ENCODE results near the gene MCRS1. TPM values are rescaled to one million over a fixed set of nuclear protein-coding genes. Genes with fewer than 3 reads are reported as not detected.
"Not testable (repeated sequence)": the region's sequence is repeated elsewhere in the genome, so short reads cannot be mapped to it uniquely, and the experiment has no call there.

Gene MCRS1, protein sequence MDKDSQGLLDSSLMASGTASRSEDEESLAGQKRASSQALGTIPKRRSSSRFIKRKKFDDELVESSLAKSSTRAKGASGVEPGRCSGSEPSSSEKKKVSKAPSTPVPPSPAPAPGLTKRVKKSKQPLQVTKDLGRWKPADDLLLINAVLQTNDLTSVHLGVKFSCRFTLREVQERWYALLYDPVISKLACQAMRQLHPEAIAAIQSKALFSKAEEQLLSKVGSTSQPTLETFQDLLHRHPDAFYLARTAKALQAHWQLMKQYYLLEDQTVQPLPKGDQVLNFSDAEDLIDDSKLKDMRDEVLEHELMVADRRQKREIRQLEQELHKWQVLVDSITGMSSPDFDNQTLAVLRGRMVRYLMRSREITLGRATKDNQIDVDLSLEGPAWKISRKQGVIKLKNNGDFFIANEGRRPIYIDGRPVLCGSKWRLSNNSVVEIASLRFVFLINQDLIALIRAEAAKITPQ
- 33.9 TPM for total RNA-seq

DNA sequence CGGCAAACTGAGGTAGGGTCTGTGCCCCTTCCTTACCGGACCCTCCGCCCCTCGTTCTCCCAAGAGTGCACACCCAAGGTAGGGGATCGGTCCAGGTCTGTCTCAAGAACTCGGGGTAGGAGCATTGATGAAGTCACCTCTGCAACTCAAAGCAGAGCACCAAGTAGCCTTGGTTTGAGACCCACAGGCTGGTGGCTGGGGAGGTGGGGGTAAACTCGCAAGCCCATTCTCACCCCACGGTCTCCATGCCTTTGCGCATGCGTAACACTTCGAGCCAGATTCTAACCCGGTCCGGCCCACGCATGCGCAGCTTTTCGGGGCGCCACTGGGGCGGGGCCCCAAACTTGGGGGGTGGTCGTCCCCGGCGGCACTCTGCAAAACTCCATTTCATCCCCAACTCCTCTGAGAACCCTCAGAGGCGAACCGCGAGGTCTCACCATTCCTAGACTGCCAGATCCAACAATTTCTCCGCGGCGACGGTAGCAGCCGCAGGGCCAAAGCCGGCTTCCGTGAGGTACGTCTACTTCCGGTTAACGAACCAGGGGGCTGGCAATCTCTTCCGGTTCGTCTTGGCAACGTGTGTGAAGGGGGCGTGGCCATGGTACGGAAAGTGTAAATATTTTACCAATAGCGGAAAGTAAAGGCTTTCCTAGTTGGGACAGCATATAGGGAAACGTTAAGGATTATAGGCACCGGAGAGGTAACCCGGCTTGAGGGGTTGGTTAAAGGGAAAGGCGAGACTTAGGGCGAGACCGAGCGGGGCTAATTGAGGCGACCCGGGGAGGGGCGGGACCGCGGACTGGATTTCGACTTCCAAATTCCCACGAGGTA, at the start of gene MCRS1:
TSS of gene MCRS1 (minus strand) at position 532 of the 831 bp plus-strand sequence. CDS start 1,411 bp downstream, outside the sequence.
- peaks cover 48 to 72% (median 52%) of the 10 kb centered on the region in 3 donors for H3K4me1 ChIP-seq (ENCODE audit: control insufficient read depth in 3 of 3, insufficient read depth in 3 of 3, low read length in 3 of 3)

DNA sequence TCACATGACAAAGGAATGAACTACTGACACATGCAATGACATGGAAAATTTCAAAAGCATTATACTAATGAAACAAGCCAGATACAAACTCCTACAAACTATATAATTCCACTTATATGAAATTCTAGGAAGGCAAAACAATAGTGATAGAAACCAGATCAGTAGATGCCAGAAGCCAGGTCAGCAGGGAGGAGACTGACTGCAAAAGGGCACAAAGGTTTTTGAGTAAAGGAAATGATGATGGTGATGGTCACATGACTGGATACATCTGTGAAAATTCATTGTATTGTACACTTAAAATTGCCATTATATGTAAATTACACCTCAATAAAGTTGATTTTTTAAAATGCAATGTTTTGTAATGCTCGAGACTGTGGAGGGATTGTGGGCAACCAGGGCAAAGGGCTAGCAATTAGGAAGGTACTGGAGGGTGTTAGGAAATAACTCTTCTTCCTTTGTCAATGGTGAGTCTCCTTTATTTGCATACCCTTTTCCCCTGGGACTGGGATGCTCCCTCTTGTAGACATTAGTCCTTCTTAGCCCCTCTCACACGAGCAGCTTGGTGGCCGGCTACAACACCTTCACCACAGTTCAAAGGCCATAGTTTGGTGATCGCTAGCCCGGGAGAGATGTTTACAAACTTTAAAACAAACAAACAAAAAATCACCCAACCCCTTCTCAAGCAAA, 48.7 kb upstream of the MCRS1 start:
- H3K27ac ChIP-seq (ENCODE audit: low read depth, low read length), result no peak overlapping the region
- H3K9me3 ChIP-seq (ENCODE audit: control insufficient read depth in 3 of 3, low read length in 3 of 3), result no peaks in the 10 kb centered on the region
- H3K4me3 ChIP-seq (ENCODE audit: low read length in 3 of 3), result no peak overlapping the region
- H3K27me3 ChIP-seq (ENCODE audit: control insufficient read depth in 3 of 3, insufficient read depth in 3 of 3, low read length in 3 of 3), result no peaks in the 10 kb centered on the region
- no peak overlapping the region for H3K9ac ChIP-seq (ENCODE audit: low read depth in 1 of 3, low read length in 3 of 3)
- no peaks in the 10 kb centered on the region for H3K36me3 ChIP-seq (ENCODE audit: control insufficient read depth in 3 of 3, insufficient read depth in 3 of 3, low read length in 3 of 3)
- peaks cover 2 to 3% (median 2%) of the 10 kb centered on the region in 3 donors for H3K4me1 ChIP-seq (ENCODE audit: control insufficient read depth in 3 of 3, insufficient read depth in 3 of 3, low read length in 3 of 3)

More for the DNA sequence above, at the start of gene MCRS1:
- Histone ChIP-seq H3K27ac (ENCODE audit: low read depth, low read length) (peak within 1 kb of the TSS; percentile 94), H3K36me3 (ENCODE audit: control insufficient read depth in 3 of 3, insufficient read depth in 3 of 3, low read length in 3 of 3) (peaks cover 21 to 26% (median 23%) of the 10 kb centered on the region in 3 donors), H3K9me3 (ENCODE audit: control insufficient read depth in 3 of 3, low read length in 3 of 3) (no peaks in the 10 kb centered on the region), H3K27me3 (ENCODE audit: control insufficient read depth in 3 of 3, insufficient read depth in 3 of 3, low read length in 3 of 3) (no peaks in the 10 kb centered on the region), H3K4me3 (ENCODE audit: low read length in 3 of 3) (peak within 1 kb of the TSS; percentile 78 to 100 (median 97)), H3K9ac (ENCODE audit: low read depth in 1 of 3, low read length in 3 of 3) (peak within 1 kb of the TSS; percentile 95 to 99 (median 97))

DNA sequence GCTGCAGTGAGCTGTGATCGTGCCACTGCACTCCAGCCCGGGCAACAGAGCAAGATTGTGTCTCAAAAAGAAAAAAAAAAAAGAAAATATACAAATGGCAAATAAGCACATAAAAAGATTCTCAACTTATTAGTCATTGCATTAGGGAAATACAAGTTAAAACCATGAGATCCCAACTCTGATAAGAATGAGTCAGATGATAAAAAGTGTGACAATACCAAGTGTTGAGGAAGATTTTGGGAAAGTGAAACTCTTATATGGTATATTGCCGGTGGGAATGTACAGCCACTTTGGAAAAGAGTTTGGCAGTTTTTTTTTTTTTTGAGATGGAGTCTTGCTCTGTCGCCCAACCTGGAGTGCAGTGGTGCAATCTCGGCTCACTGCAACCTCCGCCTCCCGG, 47.8 kb upstream of the MCRS1 start:
- Histone ChIP-seq H3K9ac (ENCODE audit: low read depth in 1 of 3, low read length in 3 of 3) (no peak overlapping the region), H3K4me3 (ENCODE audit: low read length in 3 of 3) (no peak overlapping the region), H3K27ac (ENCODE audit: low read depth, low read length) (no peak overlapping the region), H3K36me3 (ENCODE audit: control insufficient read depth in 3 of 3, insufficient read depth in 3 of 3, low read length in 3 of 3) (no peaks in the 10 kb centered on the region), H3K4me1 (ENCODE audit: control insufficient read depth in 3 of 3, insufficient read depth in 3 of 3, low read length in 3 of 3) (no peaks in the 10 kb centered on the region), H3K27me3 (ENCODE audit: control insufficient read depth in 3 of 3, insufficient read depth in 3 of 3, low read length in 3 of 3) (no peaks in the 10 kb centered on the region), H3K9me3 (ENCODE audit: control insufficient read depth in 3 of 3, low read length in 3 of 3) (no peaks in the 10 kb centered on the region)

DNA sequence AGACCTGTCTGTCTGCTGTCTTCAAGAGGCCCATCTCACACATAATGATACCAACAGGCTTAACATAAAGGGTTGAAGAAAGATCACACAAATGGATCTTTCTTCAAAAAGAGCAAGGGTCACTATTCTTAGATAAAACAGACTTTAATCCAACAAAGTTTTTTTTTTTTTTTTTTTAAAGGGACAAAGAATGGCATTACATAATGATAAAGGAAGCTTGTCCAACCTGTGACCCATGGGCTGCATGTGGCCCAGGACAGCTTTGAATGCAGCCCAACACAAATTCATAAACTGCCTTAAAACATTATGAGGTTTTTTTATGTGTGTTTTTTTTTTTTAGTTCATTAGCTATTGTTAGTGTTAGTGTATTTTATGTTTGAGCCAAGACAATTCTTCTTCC, 44.3 kb upstream of the MCRS1 start:
- no peak overlapping the region for H3K9ac ChIP-seq (ENCODE audit: low read depth in 1 of 3, low read length in 3 of 3)
- H3K4me1 ChIP-seq (ENCODE audit: control insufficient read depth in 3 of 3, insufficient read depth in 3 of 3, low read length in 3 of 3), result peaks cover 0 to 6% (median 4%) of the 10 kb centered on the region in 3 donors
- H3K9me3 ChIP-seq (ENCODE audit: control insufficient read depth in 3 of 3, low read length in 3 of 3), result no peaks in the 10 kb centered on the region
- no peaks in the 10 kb centered on the region for H3K27me3 ChIP-seq (ENCODE audit: control insufficient read depth in 3 of 3, insufficient read depth in 3 of 3, low read length in 3 of 3)
- no peaks in the 10 kb centered on the region for H3K36me3 ChIP-seq (ENCODE audit: control insufficient read depth in 3 of 3, insufficient read depth in 3 of 3, low read length in 3 of 3)
- no peak overlapping the region for H3K27ac ChIP-seq (ENCODE audit: low read depth, low read length)
- no peak overlapping the region for H3K4me3 ChIP-seq (ENCODE audit: low read length in 3 of 3)

DNA sequence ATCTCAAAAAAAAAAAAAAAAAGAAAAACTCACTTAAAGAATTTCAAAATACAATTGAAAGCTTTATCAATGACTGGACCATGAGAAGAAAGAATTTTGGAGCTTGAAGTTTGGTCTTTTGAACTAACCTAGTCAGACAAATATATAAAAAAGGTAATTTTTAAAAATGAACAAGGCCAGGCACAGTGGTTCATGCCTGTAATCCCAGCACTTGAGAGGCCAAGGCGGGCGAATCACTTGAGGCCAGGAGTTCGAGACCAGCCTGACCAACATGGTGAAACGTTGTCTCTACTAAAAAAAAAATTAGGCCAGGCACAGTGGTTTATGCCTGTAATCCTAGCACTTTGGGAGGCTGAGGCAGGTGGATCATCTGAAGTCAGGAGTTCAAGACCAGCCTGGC, 42.8 kb upstream of the MCRS1 start:
- not testable (repeated sequence) for H3K9ac ChIP-seq (ENCODE audit: low read depth in 1 of 3, low read length in 3 of 3); H3K4me1 ChIP-seq (ENCODE audit: control insufficient read depth in 3 of 3, insufficient read depth in 3 of 3, low read length in 3 of 3); H3K4me3 ChIP-seq (ENCODE audit: low read length in 3 of 3); H3K27me3 ChIP-seq (ENCODE audit: control insufficient read depth in 3 of 3, insufficient read depth in 3 of 3, low read length in 3 of 3); H3K36me3 ChIP-seq (ENCODE audit: control insufficient read depth in 3 of 3, insufficient read depth in 3 of 3, low read length in 3 of 3); H3K27ac ChIP-seq (ENCODE audit: low read depth, low read length); H3K9me3 ChIP-seq (ENCODE audit: control insufficient read depth in 3 of 3, low read length in 3 of 3)

DNA sequence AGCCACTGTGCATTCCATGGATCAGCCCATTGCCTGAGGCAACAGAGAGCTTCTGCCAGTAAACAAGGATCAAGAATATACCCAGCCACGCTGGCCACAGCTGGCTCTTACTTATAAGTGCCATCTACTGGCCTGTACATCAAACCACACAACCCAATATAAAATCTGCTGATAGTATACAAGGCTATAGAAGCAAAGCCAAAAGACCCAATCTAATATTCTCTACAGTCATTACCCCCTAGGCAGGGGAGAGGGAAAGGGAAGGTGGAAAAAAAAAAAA, 41.9 kb upstream of the MCRS1 start:
- Histone ChIP-seq H3K36me3 (ENCODE audit: control insufficient read depth in 3 of 3, insufficient read depth in 3 of 3, low read length in 3 of 3) (no peaks in the 10 kb centered on the region), H3K4me3 (ENCODE audit: low read length in 3 of 3) (no peak overlapping the region), H3K27me3 (ENCODE audit: control insufficient read depth in 3 of 3, insufficient read depth in 3 of 3, low read length in 3 of 3) (no peaks in the 10 kb centered on the region), H3K9me3 (ENCODE audit: control insufficient read depth in 3 of 3, low read length in 3 of 3) (no peaks in the 10 kb centered on the region), H3K9ac (ENCODE audit: low read depth in 1 of 3, low read length in 3 of 3) (no peak overlapping the region), H3K27ac (ENCODE audit: low read depth, low read length) (no peak overlapping the region), H3K4me1 (ENCODE audit: control insufficient read depth in 3 of 3, insufficient read depth in 3 of 3, low read length in 3 of 3) (peaks cover 0 to 6% (median 4%) of the 10 kb centered on the region in 3 donors)

DNA sequence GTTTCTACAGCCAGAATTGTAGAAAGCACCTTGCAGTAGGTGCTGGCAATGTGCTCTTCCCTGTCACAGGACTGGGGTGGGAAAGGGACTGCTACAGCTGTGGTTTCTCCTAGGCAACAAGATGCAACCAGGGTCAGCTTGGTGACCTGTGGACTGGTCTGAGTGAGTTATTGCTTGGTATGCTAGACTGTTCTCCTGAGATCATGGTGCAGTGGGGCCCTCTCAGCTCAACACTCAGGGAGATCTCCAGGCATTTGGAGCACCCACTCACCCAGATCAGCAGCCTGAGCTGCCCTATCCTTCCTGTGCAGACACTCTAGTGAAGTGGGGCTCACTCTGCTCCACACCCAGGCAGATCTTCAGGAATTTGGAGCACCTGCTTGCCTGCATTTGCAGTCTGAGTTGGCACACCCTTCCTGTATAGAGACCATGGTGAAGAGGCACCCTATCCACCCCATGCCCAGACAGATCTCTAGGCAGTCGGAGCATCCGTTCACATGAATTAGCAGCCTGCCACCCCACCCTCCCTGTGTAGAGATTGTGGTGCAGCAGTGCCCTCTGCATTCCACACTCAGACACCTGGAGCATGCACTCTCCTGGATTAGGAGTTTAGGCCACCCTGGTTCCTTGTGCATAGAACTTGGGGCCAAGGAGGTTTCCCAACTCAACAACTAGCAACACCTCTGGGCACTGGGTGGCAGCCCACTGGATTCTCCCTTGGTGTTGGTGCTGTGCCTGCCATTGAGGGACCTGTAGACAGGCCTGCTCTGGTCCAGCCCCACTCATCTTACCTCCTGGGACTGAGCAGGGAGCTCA, 41.3 kb upstream of the MCRS1 start:
- Histone ChIP-seq H3K9ac (ENCODE audit: low read depth in 1 of 3, low read length in 3 of 3) (no peak overlapping the region), H3K36me3 (ENCODE audit: control insufficient read depth in 3 of 3, insufficient read depth in 3 of 3, low read length in 3 of 3) (no peaks in the 10 kb centered on the region), H3K9me3 (ENCODE audit: control insufficient read depth in 3 of 3, low read length in 3 of 3) (no peaks in the 10 kb centered on the region), H3K27ac (ENCODE audit: low read depth, low read length) (no peak overlapping the region), H3K4me3 (ENCODE audit: low read length in 3 of 3) (no peak overlapping the region), H3K4me1 (ENCODE audit: control insufficient read depth in 3 of 3, insufficient read depth in 3 of 3, low read length in 3 of 3) (peaks cover 0 to 6% (median 4%) of the 10 kb centered on the region in 3 donors), H3K27me3 (ENCODE audit: control insufficient read depth in 3 of 3, insufficient read depth in 3 of 3, low read length in 3 of 3) (no peaks in the 10 kb centered on the region)

DNA sequence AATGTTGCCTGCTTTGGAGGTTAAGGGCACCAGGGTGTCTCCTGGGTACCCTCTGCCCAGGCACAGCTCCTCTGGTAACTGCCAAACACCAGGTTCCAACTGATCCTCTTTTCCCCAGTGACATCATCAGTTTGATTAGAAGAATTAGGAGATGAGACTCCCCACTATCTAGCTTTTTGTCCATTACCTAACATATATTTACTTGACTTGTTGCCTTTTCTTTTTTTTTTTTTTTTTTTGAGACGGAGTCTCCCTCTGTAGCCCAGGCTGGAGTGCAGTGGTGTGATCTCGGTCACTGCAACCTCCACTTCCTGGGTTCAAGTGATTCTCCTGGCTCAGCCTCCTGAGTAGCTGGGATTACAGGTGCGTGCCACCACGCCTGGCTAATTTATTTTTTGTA, 37.6 kb upstream of the MCRS1 start, which contains the start of gene FAM186B:
TSS of gene FAM186B (minus strand) at position 101 of the 400 bp plus-strand sequence. CDS start 162 bp downstream, outside the sequence.
- not testable (repeated sequence) for H3K27me3 ChIP-seq (ENCODE audit: control insufficient read depth in 3 of 3, insufficient read depth in 3 of 3, low read length in 3 of 3); H3K9me3 ChIP-seq (ENCODE audit: control insufficient read depth in 3 of 3, low read length in 3 of 3)

DNA sequence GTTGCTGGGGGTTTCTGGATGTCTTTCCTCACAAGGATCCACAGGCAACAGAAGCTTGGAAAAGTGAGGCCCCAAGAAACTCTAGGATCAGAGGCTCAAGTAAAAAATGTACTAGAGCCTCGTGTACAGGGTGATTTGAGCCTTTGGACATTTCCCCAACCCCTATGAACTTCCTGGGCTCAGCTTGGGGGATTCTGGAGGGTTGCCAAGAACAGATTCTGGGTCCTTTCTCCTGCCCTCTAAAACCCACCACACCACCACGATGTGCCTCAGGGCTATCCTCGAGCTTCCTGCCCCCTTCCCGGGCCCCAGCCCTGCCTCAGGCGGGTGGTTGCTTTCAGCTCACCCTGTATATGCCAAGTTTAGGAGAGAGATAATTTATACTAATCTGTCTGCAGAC, 36.9 kb upstream of the MCRS1 start:
- no peak overlapping the region for H3K4me3 ChIP-seq (ENCODE audit: low read length in 3 of 3)
- H3K9me3 ChIP-seq (ENCODE audit: control insufficient read depth in 3 of 3, low read length in 3 of 3), result no peaks in the 10 kb centered on the region
- no peak overlapping the region for H3K9ac ChIP-seq (ENCODE audit: low read depth in 1 of 3, low read length in 3 of 3)
- peaks cover 2 to 7% (median 2%) of the 10 kb centered on the region in 3 donors for H3K36me3 ChIP-seq (ENCODE audit: control insufficient read depth in 3 of 3, insufficient read depth in 3 of 3, low read length in 3 of 3)
- no peaks in the 10 kb centered on the region for H3K27me3 ChIP-seq (ENCODE audit: control insufficient read depth in 3 of 3, insufficient read depth in 3 of 3, low read length in 3 of 3)
- H3K27ac ChIP-seq (ENCODE audit: low read depth, low read length), result no peak overlapping the region
- H3K4me1 ChIP-seq (ENCODE audit: control insufficient read depth in 3 of 3, insufficient read depth in 3 of 3, low read length in 3 of 3), result peaks cover 0 to 6% (median 4%) of the 10 kb centered on the region in 3 donors

More for the DNA sequence above, 37.6 kb upstream of the MCRS1 start, which contains the start of gene FAM186B:
- H3K9ac ChIP-seq (ENCODE audit: low read depth in 1 of 3, low read length in 3 of 3); H3K27ac ChIP-seq (ENCODE audit: low read depth, low read length); H3K36me3 ChIP-seq (ENCODE audit: control insufficient read depth in 3 of 3, insufficient read depth in 3 of 3, low read length in 3 of 3); H3K4me1 ChIP-seq (ENCODE audit: control insufficient read depth in 3 of 3, insufficient read depth in 3 of 3, low read length in 3 of 3); H3K4me3 ChIP-seq (ENCODE audit: low read length in 3 of 3): not testable (repeated sequence)

Measured in skeletal muscle tissue (tissue), 4 donors.